Spleen (tissue), 11 donors: Measurements from ENCODE around the gene TAAR8. TPM values are rescaled to one million over a fixed set of nuclear protein-coding genes. Genes with fewer than 3 reads are reported as not detected.

Experiments used
- DNase-seq: peaks from one replicate; pipeline ENCODE4 v3.0.0-alpha.2; 2020
- H3K27ac ChIP-seq, 8 donors: fragments of 200-600 bp; sonication (generic) in 7 of 8; 1 replicate in 4 of 8; 2 replicates in 4 of 8; pipeline versions ENCODE4 v1.5.0 to v1.8.0; 2016 to 2021; ENCODE audit warnings: inconsistent platforms in 4 of 8, mild to moderate bottlenecking in 4 of 8, moderate library complexity in 1 of 8
- H3K27me3 ChIP-seq, 7 donors: fragments of 200-600 bp; sonication (generic) in 6 of 7; replicated peaks in 1 of 7; 1 replicate in 4 of 7; 2 replicates in 3 of 7; pipeline versions ENCODE4 v1.5.0 to v1.8.0; 2016 to 2021; ENCODE audit warnings: inconsistent platforms in 3 of 7, mild to moderate bottlenecking in 1 of 7
- H3K36me3 ChIP-seq, 6 donors: fragments of 200-600 bp; sonication (generic) in 5 of 6; 1 replicate in 4 of 6; 2 replicates in 2 of 6; pipeline versions ENCODE4 v1.5.0 to v1.8.0; 2016 to 2021; ENCODE audit warnings: inconsistent platforms in 2 of 6
- H3K4me1 ChIP-seq, 6 donors: fragments of 200-600 bp; sonication (generic) in 5 of 6; 1 replicate in 3 of 6; 2 replicates in 3 of 6; pipeline versions ENCODE4 v1.5.0 to v1.8.0; 2016 to 2021; ENCODE audit warnings: inconsistent platforms in 3 of 6
- H3K4me3 ChIP-seq, 8 donors: fragments of 200-600 bp; sonication (generic) in 7 of 8; 1 replicate in 4 of 8; 2 replicates in 4 of 8; pipeline versions ENCODE4 v1.5.0 to v1.8.0; 2016 to 2021; ENCODE audit warnings: inconsistent platforms in 4 of 8, mild to moderate bottlenecking in 4 of 8, moderate library complexity in 2 of 8
- H3K9me3 ChIP-seq, 8 donors: fragments of 200-600 bp; sonication (generic) in 7 of 8; 1 replicate in 4 of 8; 2 replicates in 4 of 8; pipeline versions ENCODE4 v1.5.0 to v1.8.0; 2016 to 2021; ENCODE audit warnings: inconsistent platforms in 4 of 8
- CTCF ChIP-seq, 11 experiments: fragments of 200-600 bp in 7 of 11; fragments of 450-650 bp in 4 of 11; sonication (generic) in 4 of 11; IDR thresholded peaks in 8 of 11; conservative IDR thresholded peaks in 3 of 11; 1 replicate in 7 of 11; 2 replicates in 4 of 11; pipeline versions ENCODE4 v1.4.0 to v1.8.0; 2016 to 2021; ENCODE audit warnings: antibody characterized with exemption in 11 of 11, inconsistent platforms in 4 of 11, mild to moderate bottlenecking in 1 of 11
- POLR2A ChIP-seq, 3 donors: fragments of 450-650 bp; IDR thresholded peaks; one replicate each; pipeline ENCODE4 v1.5.1; 2017; ENCODE audit warnings: antibody characterized with exemption in 3 of 3, mild to moderate bottlenecking in 1 of 3
- POLR2AphosphoS5 ChIP-seq, 3 donors: sonication (generic); formaldehyde crosslinking; IDR thresholded peaks; one replicate each; pipeline ENCODE4 v1.5.1; 2017; ENCODE audit warnings: antibody characterized with exemption in 3 of 3
- WGBS, 5 donors: extraction: QIAGEN DNeasy Blood & Tissue Kit in 3 of 5; methylation state at CpG; one replicate each; pipeline versions ENCODE4 v1.1.5 to v1.1.7; 2013 to 2018; 5-methylcytosine and 5-hydroxymethylcytosine counted together
- intact Hi-C: fragments of 100-400 bp; cut with DNase I; formaldehyde crosslinking; loops from one replicate; pipeline ENCODE4 v1.15.0; 2023; ENCODE audit warnings: low total_unique reads
- polyA plus RNA-seq, 3 donors: library from polyadenylated mRNA; stranded (reverse); fragments of 200-250 nt; gene quantifications; one replicate each; pipeline ENCODE4 v1.2.1, GENCODE V29; 2013
- total RNA-seq, 7 donors: library from RNA; depleted of rRNA in 3 of 7; stranded (reverse); fragments of >200 nt in 3 of 7; fragmentation: NEBNext Ultra II Directional in 4 of 7; extraction: Animal tissue kit (Norgen Biotek cat#: 25700) in 4 of 7; gene quantifications; one replicate each; pipeline versions ENCODE4 v1.1.0 to v1.2.1, GENCODE V29; 2016 to 2021
- donor health status: healthy with polysubstance abuse.
- donor health status: DM: no; HTN: no; CAD: no; lungs with moderate emphysema.
- donor health status: DM: no; HTN: no; CAD: no.
- donor health status: Bipolar disorder and iron deficiency.
- donor health status: healthy.
- donor health status: DM: no; HTN: no; CAD: no.
- donor health status: DM: yes; HTN: yes; CAD: no.

TAAR8 gene
- total and polyA plus RNA-seq, 10 donors = not detected

- no peaks in the 10 kb centered on the region for H3K36me3 ChIP-seq
- H3K4me3 ChIP-seq = no peak overlapping the region
- intact Hi-C loops = no loop called here
- no peak for DNase-seq
- no peaks in the 10 kb centered on the region for H3K9me3 ChIP-seq
- 87 to 93% (median 89%) methylated on average over 6 of the region's 6 CpGs for WGBS, 5 donors
- H3K27ac ChIP-seq = no peak overlapping the region
- no peak for TF ChIP-seq POLR2A (IDR thresholded peaks at IDR 0.05)
- no peak for TF ChIP-seq CTCF (IDR thresholded peaks at IDR 0.05 in 8 of 11, conservative IDR thresholded peaks at IDR 0.05 in 3 of 11)
- TF ChIP-seq POLR2AphosphoS5 (IDR thresholded peaks at IDR 0.05) = no peak
- no peaks in the 10 kb centered on the region for H3K27me3 ChIP-seq
- H3K4me1 ChIP-seq = no peaks in the 10 kb centered on the region
Observed at GRCh38 chr6:132566404-132566803, 13.9 kb downstream of the TAAR8 start.

GRCh38 chr6:132567566-132567965, 15.1 kb downstream of the TAAR8 start:
- H3K27ac ChIP-seq = no peak overlapping the region
- no peak for DNase-seq
- H3K4me3 ChIP-seq = no peak overlapping the region
- H3K4me1 ChIP-seq = no peaks in the 10 kb centered on the region
- intact Hi-C loops = no loop called here
- H3K36me3 ChIP-seq = no peaks in the 10 kb centered on the region
- TF ChIP-seq POLR2A (IDR thresholded peaks at IDR 0.05) = no peak
- no peak for TF ChIP-seq CTCF (IDR thresholded peaks at IDR 0.05 in 8 of 11, conservative IDR thresholded peaks at IDR 0.05 in 3 of 11)
- no peak for TF ChIP-seq POLR2AphosphoS5 (IDR thresholded peaks at IDR 0.05)
- H3K27me3 ChIP-seq = no peaks in the 10 kb centered on the region
- no peaks in the 10 kb centered on the region for H3K9me3 ChIP-seq
- WGBS, 5 donors = 65 to 84% (median 76%) methylated on average over 1 of the region's 1 CpG

- TF ChIP-seq POLR2A (IDR thresholded peaks at IDR 0.05) = no peak
- TF ChIP-seq POLR2AphosphoS5 (IDR thresholded peaks at IDR 0.05) = no peak
- TF ChIP-seq CTCF (IDR thresholded peaks at IDR 0.05 in 8 of 11, conservative IDR thresholded peaks at IDR 0.05 in 3 of 11) = no peak
- Histone ChIP-seq H3K9me3 (no peaks in the 10 kb centered on the region), H3K27me3 (no peaks in the 10 kb centered on the region), H3K27ac (no peak overlapping the region), H3K4me3 (no peak overlapping the region), H3K4me1 (no peaks in the 10 kb centered on the region), H3K36me3 (no peaks in the 10 kb centered on the region)
- no peak for DNase-seq
- 54 to 68% (median 66%) methylated on average over 6 of the region's 6 CpGs for WGBS, 5 donors
- intact Hi-C loops = no loop called here
Observed at GRCh38 chr6:132568611-132569010, 16.1 kb downstream of the TAAR8 start.

GRCh38 chr6:132569170-132569569, 16.7 kb downstream of the TAAR8 start:
- Histone ChIP-seq H3K27ac (no peak overlapping the region), H3K9me3 (no peaks in the 10 kb centered on the region), H3K4me3 (no peak overlapping the region), H3K36me3 (no peaks in the 10 kb centered on the region), H3K4me1 (no peaks in the 10 kb centered on the region), H3K27me3 (no peaks in the 10 kb centered on the region)
- intact Hi-C loops = no loop called here
- TF ChIP-seq CTCF (IDR thresholded peaks at IDR 0.05 in 8 of 11, conservative IDR thresholded peaks at IDR 0.05 in 3 of 11) (no peak), POLR2A (IDR thresholded peaks at IDR 0.05) (no peak)
- no peak for DNase-seq
- 55 to 83% (median 68%) methylated on average over 4 of the region's 4 CpGs for WGBS, 5 donors
